Islet precursor cell (in vitro differentiated cells): ENCODE data around the gene HPS4.

Source experiments
- DNase-seq: peaks from one replicate; pipeline ENCODE4 v3.0.0-alpha.2; 2018

The HPS4 gene

GRCh38 chr22:26496456-26496855, 12.9 kb upstream of the HPS4 start:
- no peak for DNase-seq

DNA sequence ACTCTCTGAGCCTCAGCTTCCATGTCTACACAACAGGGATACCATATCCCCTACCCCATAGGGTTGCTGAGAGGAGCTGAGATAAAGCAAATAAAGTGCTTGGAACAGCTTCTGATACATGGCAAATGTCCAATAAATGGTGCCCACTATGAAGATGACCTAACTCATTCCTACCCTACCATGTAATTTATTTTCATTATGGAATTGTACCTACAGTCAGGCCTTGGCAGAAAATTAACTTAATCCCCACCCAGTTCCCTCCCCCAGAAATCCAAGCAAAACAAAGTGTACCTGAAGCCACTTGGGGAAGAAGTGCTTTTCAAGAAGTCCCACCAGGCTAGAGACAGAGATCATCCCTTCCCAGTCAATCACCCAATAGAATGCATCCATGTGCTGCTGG, 10.9 kb upstream of the HPS4 start:
- no peak for DNase-seq

DNA sequence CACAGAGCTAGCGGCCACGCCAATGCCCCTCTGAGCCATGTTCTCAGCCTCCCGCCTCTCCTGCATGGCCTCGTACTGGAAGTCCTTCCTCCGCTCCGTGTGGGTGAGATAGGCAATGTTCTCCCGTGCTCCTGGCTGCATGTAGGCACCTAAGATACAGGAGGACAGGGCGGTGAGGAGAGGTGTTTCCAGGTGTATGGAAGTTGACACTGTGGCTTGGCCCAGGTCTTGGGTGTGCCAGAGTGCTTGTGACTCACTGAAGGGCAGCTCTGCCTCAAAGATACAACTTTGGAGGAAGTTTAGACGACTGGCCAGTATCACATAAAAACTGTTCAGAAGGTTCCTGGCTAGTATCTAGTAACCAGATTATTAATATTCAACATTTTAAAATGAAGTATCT, 8.6 kb upstream of the HPS4 start:
- no peak for DNase-seq

GRCh38 chr22:26489447-26490036, 6.0 kb upstream of the HPS4 start:
- peak; percentile 66 for DNase-seq

DNA sequence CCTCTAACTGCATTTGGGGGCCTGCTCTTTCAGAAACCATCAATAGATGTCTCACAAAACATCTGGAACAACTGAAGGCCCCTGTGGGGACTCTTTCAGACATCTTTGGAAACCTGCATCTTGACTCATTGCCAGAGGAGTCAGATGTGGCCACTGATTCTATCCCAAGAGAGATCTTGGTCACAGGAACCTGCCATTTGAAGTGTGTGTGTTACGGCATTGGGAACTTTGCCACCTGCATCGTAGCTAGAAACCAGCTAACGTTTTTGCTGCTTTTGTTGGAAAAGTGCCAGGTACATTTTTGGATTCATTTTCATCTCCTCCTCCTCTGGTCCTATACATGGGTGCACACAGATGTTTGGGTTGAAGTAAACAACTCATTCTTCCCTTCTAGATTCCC, 4.4 kb upstream of the HPS4 start:
- DNase-seq = no peak

- DNase-seq = no peak
Observed at GRCh38 chr22:26486394-26486793, 2.8 kb upstream of the HPS4 start.

- no peak for DNase-seq
Observed at GRCh38 chr22:26485806-26486390, 2.3 kb upstream of the HPS4 start.

DNA sequence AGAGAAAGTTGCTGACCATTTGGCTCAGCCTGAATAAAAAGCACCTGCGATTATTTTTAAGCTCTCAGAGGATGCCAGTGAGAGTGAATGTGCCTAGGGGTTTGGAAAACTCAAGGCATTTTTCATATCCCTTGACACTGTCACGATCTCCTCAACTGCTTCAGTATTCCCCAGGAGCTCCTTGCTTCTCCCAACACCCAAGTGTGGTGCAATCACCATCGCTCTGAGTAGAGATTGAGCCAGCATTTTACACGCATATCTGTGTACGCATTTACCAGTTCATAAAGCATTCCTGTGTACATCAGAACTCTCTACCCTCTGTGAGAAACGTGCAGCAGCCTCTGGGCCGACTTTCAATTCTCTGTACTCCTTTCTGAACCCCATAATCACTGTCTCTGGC, 1.4 kb upstream of the HPS4 start:
- DNase-seq = no peak

GRCh38 chr22:26484360-26484706, 750 bp upstream of the HPS4 start:
- DNase-seq = no peak

- DNase-seq = no peak
Observed at GRCh38 chr22:26483043-26483438, 542 bp downstream of the HPS4 start.

DNA sequence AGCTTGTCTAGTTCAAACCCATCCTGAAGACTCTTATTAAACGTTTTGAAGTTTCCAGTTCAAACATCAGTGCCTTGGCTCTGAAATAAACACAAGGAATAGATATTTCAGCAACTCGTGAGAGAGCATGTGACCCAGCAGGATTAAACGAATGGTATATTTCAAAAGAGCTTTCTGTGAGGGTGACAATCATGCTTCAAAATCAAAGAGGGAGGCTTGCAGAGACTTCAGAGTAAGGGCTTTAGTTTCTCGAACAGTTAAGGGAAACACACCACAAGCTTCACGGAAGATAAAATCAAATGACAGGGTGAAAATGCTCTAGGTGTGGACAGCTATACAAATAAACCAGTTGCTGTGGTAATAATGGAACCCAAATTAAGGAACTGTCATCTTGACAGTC, 1.4 kb downstream of the HPS4 start:
- no peak for DNase-seq

- no peak for DNase-seq
Observed at GRCh38 chr22:26481694-26482093, 1.9 kb downstream of the HPS4 start.

- DNase-seq = no peak
Observed at GRCh38 chr22:26481112-26481693, 2.4 kb downstream of the HPS4 start.

DNA sequence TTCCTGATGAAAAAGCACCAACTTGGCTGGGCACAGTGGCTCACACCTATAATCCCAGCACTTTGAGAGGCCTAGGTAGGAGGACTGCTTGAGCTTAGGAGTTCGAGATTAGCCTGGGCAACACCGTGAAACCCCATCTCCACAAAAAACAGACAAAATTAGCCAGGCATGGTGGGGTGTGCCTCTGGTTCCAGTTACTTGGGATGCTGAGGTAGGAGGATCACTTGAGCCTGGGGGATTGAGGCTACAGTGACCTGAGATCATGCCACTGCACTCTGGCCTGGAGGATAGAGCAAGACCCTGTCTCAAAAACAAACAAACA, 3.0 kb downstream of the HPS4 start:
- DNase-seq = no peak

- DNase-seq = no peak
Observed at GRCh38 chr22:26479792-26480610, 3.6 kb downstream of the HPS4 start.

DNA sequence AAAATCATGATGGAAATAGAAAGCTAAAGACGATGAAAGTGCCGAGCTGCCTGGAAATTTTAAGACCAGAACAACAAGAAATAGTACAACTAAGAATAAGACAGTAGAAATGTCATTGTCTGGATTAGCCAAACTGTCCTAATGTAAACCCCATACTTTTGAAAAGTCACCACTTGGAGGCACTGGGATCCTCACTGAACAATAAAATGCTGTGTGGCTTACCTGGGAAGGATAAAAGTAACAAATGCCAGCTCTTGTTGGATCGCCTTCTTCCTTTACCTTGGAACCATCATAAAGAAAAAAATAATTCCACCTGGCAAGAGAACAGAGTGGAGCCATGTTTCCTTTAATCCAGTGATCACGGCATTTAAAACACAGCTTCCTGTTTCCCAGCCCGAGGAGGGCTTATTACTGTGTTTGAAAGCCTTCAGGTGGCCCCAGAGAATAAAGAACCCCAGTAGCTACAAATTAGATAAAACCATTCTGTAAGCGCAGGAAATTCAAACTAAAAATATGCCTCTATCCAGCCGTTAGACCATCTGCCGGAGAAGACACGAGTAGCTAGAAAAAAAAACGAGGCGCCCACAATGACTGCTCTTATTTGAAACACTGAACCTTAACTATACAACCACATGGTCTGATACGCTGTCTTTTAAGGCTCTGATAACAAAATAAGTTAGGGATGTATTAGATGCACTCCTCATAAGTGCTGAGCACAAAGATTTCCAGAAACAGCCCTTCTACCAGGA, 4.4 kb downstream of the HPS4 start:
- DNase-seq = no peak

GRCh38 chr22:26477341-26477731, 6.2 kb downstream of the HPS4 start:
- no peak for DNase-seq

- peak; percentile 80 for DNase-seq
Observed at GRCh38 chr22:26476705-26477340, 6.8 kb downstream of the HPS4 start.

- no peak for DNase-seq
Observed at GRCh38 chr22:26474682-26475081, 8.9 kb downstream of the HPS4 start.

- peak; percentile 98 for DNase-seq
Observed at GRCh38 chr22:26471522-26471921, 12.1 kb downstream of the HPS4 start.

DNA sequence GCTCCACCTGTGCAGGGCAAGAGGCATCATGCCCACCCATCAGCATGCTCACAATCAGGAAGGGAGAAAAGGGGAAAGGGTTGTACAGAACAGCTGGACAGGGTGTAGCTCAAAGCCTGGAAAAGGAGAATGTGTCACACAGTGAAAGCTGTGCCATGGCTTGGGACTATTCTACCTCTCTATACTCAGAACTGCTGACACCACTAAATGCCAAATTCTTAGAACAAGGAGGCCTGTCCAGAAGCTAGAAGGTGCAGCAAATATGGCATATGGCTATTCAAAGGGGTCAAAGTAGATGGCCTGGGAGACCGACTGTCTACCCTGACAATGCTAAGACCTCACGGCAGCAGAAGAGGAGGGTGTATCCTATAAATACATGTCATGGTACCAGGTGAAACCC, 12.8 kb downstream of the HPS4 start:
- no peak for DNase-seq

GRCh38 chr22:26466196-26466595, 17.4 kb downstream of the HPS4 start:
- no peak for DNase-seq

DNA sequence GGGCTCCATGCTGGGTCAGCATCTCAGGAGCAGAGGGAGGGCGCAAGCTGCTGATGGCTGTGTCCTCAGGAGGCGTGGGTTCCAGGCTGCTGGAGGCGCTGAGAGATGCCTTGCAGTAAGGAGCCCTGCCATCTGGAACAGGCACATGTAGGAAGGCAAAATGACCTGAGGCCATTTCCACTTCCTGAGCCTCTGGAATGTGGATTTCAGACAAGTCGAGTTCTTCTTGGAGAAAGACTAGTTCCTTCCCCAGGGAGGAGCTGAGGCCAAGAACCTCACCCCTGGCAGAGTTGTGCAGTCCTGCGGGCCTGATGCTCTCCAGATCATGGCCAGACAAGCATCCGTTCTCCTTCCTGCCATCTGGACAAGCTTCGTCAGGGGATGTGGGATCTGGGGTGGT, 19.3 kb downstream of the HPS4 start:
- peak; percentile 87 for DNase-seq
